GM12878 (cell line): ENCODE data around the gene FUZ. TPM values are rescaled to one million over a fixed set of nuclear protein-coding genes. Genes with fewer than 3 reads are reported as not detected.
A peak's percentile ranks its signal among the peaks of the same experiment; 100 is the strongest.

Experiments
- ATAC-seq: fragments of 200-7000 bp; cut with Tn5 transposase; 3 replicates; pipeline ENCODE4 v1.9.1; 2020; ENCODE audit warnings: mild to moderate bottlenecking, moderate library complexity
- BruUV-seq: library from RNA; stranded (reverse); fragments of 400-500 nt; replicated peaks from 2 replicates; lab custom pipeline; 2021; lab: Mats Ljungman, UMichigan
- CTCF ChIA-PET: fragments of 300-600 bp; sonication (Branson Sonifier 250); formaldehyde crosslinking; extraction: SDS; loops from one replicate; lab custom pipeline; 2021; ENCODE audit warnings: inconsistent platforms; lab: Yijun Ruan, JAX
- POLR2A ChIA-PET: fragments of 350-600 bp; formaldehyde crosslinking; extraction: SDS; loops from one replicate; lab custom pipeline; 2021; ENCODE audit warnings: inconsistent platforms; lab: Charles Lee
- RAD21 ChIA-PET: fragments of 300-600 bp; sonication (Branson Sonifier 250); formaldehyde crosslinking; loops from one replicate; lab custom pipeline; 2023; ENCODE audit warnings: antibody characterized with exemption; ENCODE audit not compliant: unreplicated experiment; lab: Charles Lee
- SMC1A ChIA-PET: fragments of 300-600 bp; sonication (Branson Sonifier 250); formaldehyde crosslinking; loops from one replicate; lab custom pipeline; 2023; ENCODE audit not compliant: unreplicated experiment, uncharacterized antibody; lab: Charles Lee
- DNase-seq: peaks from one replicate; pipeline ENCODE4 v3.0.0-alpha.2; 2011; ENCODE audit warnings: low read depth, low spot score
- FAIRE-seq: peaks from 3 replicates; lab custom pipeline; 2011; peaks lifted over from hg19 to GRCh38; lab: Jason Lieb, UNC
- H2AFZ ChIP-seq: 2 replicates; pipeline ENCODE4 v1.6.0; 2011; ENCODE audit warnings: low read depth, low read length, control low read depth; ENCODE audit not compliant: control insufficient read depth
- H3K27ac ChIP-seq: 2 replicates; pipeline ENCODE4 v1.5.1; 2011; ENCODE audit warnings: control low read depth; ENCODE audit not compliant: control insufficient read depth, insufficient read depth
- H3K27me3 ChIP-seq, 2 experiments: replicated peaks in 1 of 2; 2 replicates each; pipeline versions ENCODE4 v1.6.0 to v1.6.1; 2011; ENCODE audit warnings: low read length in 1 of 2; ENCODE audit not compliant: control insufficient read depth in 2 of 2, insufficient read depth in 2 of 2
- H3K36me3 ChIP-seq, 2 experiments: 2 replicates each; pipeline ENCODE4 v1.5.1; 2011; ENCODE audit warnings: low read length in 1 of 2; ENCODE audit not compliant: control insufficient read depth in 2 of 2, insufficient read depth in 2 of 2
- H3K4me1 ChIP-seq: 2 replicates; pipeline ENCODE4 v1.6.1; 2011; ENCODE audit warnings: mild to moderate bottlenecking, low read length, moderate library complexity, mixed read lengths; ENCODE audit not compliant: control insufficient read depth, insufficient read depth
- H3K4me2 ChIP-seq: 2 replicates; pipeline ENCODE4 v1.6.0; 2011; ENCODE audit warnings: control low read depth; ENCODE audit not compliant: control insufficient read depth, insufficient read depth
- H3K4me3 ChIP-seq: fragments of 200-600 bp; sonication (generic); 2 replicates; pipeline ENCODE4 v1.5.1; 2016
- H3K79me2 ChIP-seq: 2 replicates; pipeline ENCODE4 v1.6.0; 2011; ENCODE audit warnings: low read length; ENCODE audit not compliant: control insufficient read depth, insufficient read depth
- H3K9ac ChIP-seq: 2 replicates; pipeline ENCODE4 v1.8.0; 2011; ENCODE audit warnings: low read length, control low read depth, mixed read lengths; ENCODE audit not compliant: control insufficient read depth, insufficient read depth
- H3K9me3 ChIP-seq: replicated peaks from 3 replicates; pipeline ENCODE4 v1.5.1; 2011; ENCODE audit warnings: mild to moderate bottlenecking, low read length; ENCODE audit not compliant: control insufficient read depth, insufficient read depth
- H4K20me1 ChIP-seq: 2 replicates; pipeline ENCODE4 v1.6.0; 2011; ENCODE audit not compliant: control insufficient read depth, insufficient read depth
- CREB1 ChIP-seq: IDR thresholded peaks from 2 replicates; pipeline ENCODE4 v1.6.1; 2012; ENCODE audit warnings: low read depth, mild to moderate bottlenecking, inconsistent platforms
- HDAC2 ChIP-seq: fragments of 200-600 bp; sonication (generic); IDR thresholded peaks from 2 replicates; pipeline ENCODE4 v1.6.1; 2017
- HDAC6 ChIP-seq: fragments of 200-600 bp; sonication (generic); IDR thresholded peaks from one replicate; pipeline ENCODE4 v1.8.0; 2017; ENCODE audit warnings: antibody characterized with exemption; ENCODE audit not compliant: unreplicated experiment
- HDGF ChIP-seq: fragments of 450-650 bp; IDR thresholded peaks from 2 replicates; pipeline ENCODE4 v1.6.1; 2016; ENCODE audit warnings: antibody characterized with exemption
- KLF5 ChIP-seq: fragments of 450-650 bp; IDR thresholded peaks from 2 replicates; pipeline ENCODE4 v1.6.1; 2014; ENCODE audit warnings: mild to moderate bottlenecking; ENCODE audit not compliant: partially characterized antibody
- NRF1 ChIP-seq: conservative IDR thresholded peaks from 2 replicates; pipeline ENCODE4 v1.6.1; 2011; ENCODE audit warnings: mild to moderate bottlenecking, low read depth, low read length, improper control_type of control experiment
- RAD21 ChIP-seq: IDR thresholded peaks from 2 replicates; pipeline ENCODE4 v1.6.1; 2011; ENCODE audit warnings: mild to moderate bottlenecking, low read depth, low read length, moderate library complexity; ENCODE audit not compliant: insufficient read depth
- SKIL ChIP-seq: fragments of 450-650 bp; IDR thresholded peaks from 2 replicates; pipeline ENCODE4 v1.6.1; 2017; ENCODE audit warnings: mild to moderate bottlenecking, low read depth, inconsistent platforms; ENCODE audit not compliant: poor library complexity, severe bottlenecking
- TARDBP ChIP-seq: IDR thresholded peaks from 2 replicates; pipeline ENCODE4 v1.6.1; 2016; ENCODE audit warnings: borderline replicate concordance
- ZBED1 ChIP-seq: IDR thresholded peaks from 2 replicates; pipeline ENCODE4 v1.6.1; 2016; ENCODE audit warnings: borderline replicate concordance
- WGBS: methylation state at CpG from one replicate; pipeline ENCODE4 v1.1.6; 2016; ENCODE audit warnings: low lambda C conversion rate; ENCODE audit not compliant: insufficient replicate concordance, insufficient coverage; ENCODE audit errors: missing lambda C conversion rate; 5-methylcytosine and 5-hydroxymethylcytosine counted together
- in situ Hi-C: fragments of 300-500 bp; cut with MboI; formaldehyde crosslinking; loops from 9 replicates; pipeline ENCODE4 v1.14.3; 2018; ENCODE audit warnings: mixed read lengths
- intact Hi-C: fragments of 100-400 bp; cut with micrococcal nuclease; formaldehyde crosslinking; loops from one replicate; pipeline ENCODE4 v1.14.2; 2022; ENCODE audit not compliant: unreplicated experiment
- polyA plus RNA-seq, 11 experiments: library from polyadenylated mRNA; depleted of rRNA in 4 of 11; unstranded in 6 of 11; stranded (reverse) in 5 of 11; fragments of >200 nt; fragmentation: Nextera tagmentation in 4 of 11; fragmentation: Illumina TruSeq in 1 of 11; extraction: Ambion mirVana in 4 of 11; extraction: Trizol in 1 of 11; gene quantifications; 1 replicate in 1 of 11; 2 replicates in 10 of 11; pipeline versions ENCODE4 v1.2.1 to v1.2.3, GENCODE V29; 2011 to 2016; ENCODE audit warnings: inconsistent platforms in 2 of 11, missing spikeins in 2 of 11, low read depth in 1 of 11
- total RNA-seq, 4 experiments: library from RNA; depleted of rRNA in 3 of 4; stranded (reverse); fragments of >200 nt in 3 of 4; fragmentation: Illumina TruSeq in 1 of 4; extraction: Trizol in 1 of 4; gene quantifications; 2 replicates each; pipeline versions ENCODE4 v1.2.1 to v1.2.3, GENCODE V29; 2013 to 2021

FUZ gene
- total and polyA plus RNA-seq, 10 of the 15 experiments (the other 5 are each of a cell fraction or from before 2014, with no cell fraction given) = 0.18 to 11.5 (median 8.8) TPM

- ChIA-PET CTCF (interaction anchor here (1.0 kb wide), 1 partner anchor 52 kb away, joined by 3 read pairs; no protein-coding TSS in a partner anchor), POLR2A (no interaction called here), RAD21 (no interaction called here), SMC1A (interaction anchor here (1.5 kb wide), 1 partner anchor 50 kb away, joined by 4 read pairs; the partner anchor contains the start of gene MED25)
- in situ Hi-C loops = no loop called here
- TF ChIP-seq TARDBP (no peak), NRF1 (no peak), HDAC6 (no peak), KLF5 (no peak), SKIL (no peak), RAD21 (no peak), HDAC2 (no peak), ZBED1 (no peak), HDGF (no peak), CREB1 (no peak)
- Histone ChIP-seq H3K27ac (peak overlapping the region; percentile 83), H3K4me3 (peak overlapping the region; percentile 97), H3K4me1 (peaks cover 15% of the 10 kb centered on the region; the same call in 1 of the 2 replicates), H3K9ac (peak overlapping the region; percentile 93), H4K20me1 (no peaks in the 10 kb centered on the region), H3K4me2 (peak overlapping the region; percentile 98), H3K27me3 (no peaks in the 10 kb centered on the region), H3K79me2 (peaks cover 24% of the 10 kb centered on the region), H2AFZ (no peak overlapping the region), H3K9me3 (no peaks in the 10 kb centered on the region), H3K36me3 (peaks cover 0 to 2% of the 10 kb centered on the region in 2 experiments; a peak in 1 of 4 replicates)
- no peak for DNase-seq
- ATAC-seq = no peak
- intact Hi-C loops = loop anchor here (5.0 kb wide), 2 partner anchors 39 to 99 kb away; partner anchors contain the start of gene PNKP
- BruUV-seq = TSS peak; percentile 68
- no peak for FAIRE-seq
- WGBS = 78% methylated on average over 12 of the region's 12 CpGs
Measured at GRCh38 chr19:49767967-49768581, 45.0 kb downstream of the FUZ start.
